HepG2 (cell line): Measurements from ENCODE around the gene PPP2R5D. TPM values are rescaled to one million over a fixed set of nuclear protein-coding genes. Genes with fewer than 3 reads are reported as not detected.
A peak's percentile ranks its signal among the peaks of the same experiment; 100 is the strongest.

Experiments used
- AGO1 ChIP-seq: fragments of 200-400 bp; formaldehyde crosslinking; IDR thresholded peaks from 2 replicates; pipeline ENCODE4 v1.6.1; 2017; ENCODE audit warnings: mild to moderate bottlenecking, low read depth, low read length, moderate library complexity; ENCODE audit not compliant: poor library complexity, severe bottlenecking
- CC2D1A ChIP-seq: sonication (generic); formaldehyde crosslinking; IDR thresholded peaks from 2 replicates; pipeline ENCODE4 v1.8.1; 2023; ENCODE audit warnings: mild to moderate bottlenecking, missing genetic modification reagents
- MAFK ChIP-seq, 2 experiments: IDR thresholded peaks in 1 of 2; conservative IDR thresholded peaks in 1 of 2; 2 replicates each; pipeline ENCODE4 v1.6.1; 2011; ENCODE audit warnings: improper control_type of control experiment in 2 of 2, low read length in 2 of 2
- MIER2 ChIP-seq: IDR thresholded peaks from 2 replicates; pipeline ENCODE4 v1.6.1; 2016; ENCODE audit warnings: missing biosample characterization, missing genetic modification reagents
- MIXL1 ChIP-seq: IDR thresholded peaks from 2 replicates; pipeline ENCODE4 v1.6.1; 2016
- NCOA1 ChIP-seq: sonication (generic); formaldehyde crosslinking; IDR thresholded peaks from 2 replicates; pipeline ENCODE4 v1.9.0; 2021; ENCODE audit warnings: missing genetic modification reagents
- SP140L ChIP-seq: sonication (generic); formaldehyde crosslinking; IDR thresholded peaks from 2 replicates; pipeline ENCODE4 v1.4.0; 2020; ENCODE audit warnings: missing genetic modification reagents, borderline replicate concordance
- polyA plus RNA-seq, 8 experiments: library from polyadenylated mRNA; depleted of rRNA in 3 of 8; stranded (reverse) in 7 of 8; unstranded in 1 of 8; fragments of >200 nt; fragmentation: Illumina TruSeq in 4 of 8; extraction: Trizol in 4 of 8; gene quantifications; 2 replicates each; pipeline versions ENCODE4 v1.2.1 to v1.2.3, GENCODE V29; 2011 to 2016; ENCODE audit warnings: low read depth in 4 of 8, missing spikeins in 1 of 8, mixed read lengths in 1 of 8; ENCODE audit not compliant: insufficient read depth in 1 of 8
- total RNA-seq, 5 experiments: library from RNA; depleted of rRNA; stranded (reverse); fragments of >200 nt; fragmentation: Illumina TruSeq; extraction: Trizol; gene quantifications; 2 replicates each; pipeline ENCODE4 v1.2.3, GENCODE V29; 2016; ENCODE audit warnings: low read depth in 1 of 5
- TF ChIP-seq, protein P1 (sequence below): sonication (generic); formaldehyde crosslinking; IDR thresholded peaks from 2 replicates; pipeline ENCODE4 v1.4.0; 2020; ENCODE audit warnings: missing genetic modification reagents, borderline replicate concordance
- TF ChIP-seq, protein P2 (sequence below): sonication (generic); formaldehyde crosslinking; IDR thresholded peaks from 2 replicates; pipeline ENCODE4 v1.4.0; 2020; ENCODE audit warnings: missing genetic modification reagents, borderline replicate concordance
- TF ChIP-seq, protein P3 (sequence below): sonication (generic); formaldehyde crosslinking; IDR thresholded peaks from 2 replicates; pipeline ENCODE4 v1.4.0; 2020; ENCODE audit warnings: mild to moderate bottlenecking, missing genetic modification reagents, borderline replicate concordance
- TF ChIP-seq, protein P4 (sequence below): sonication (generic); formaldehyde crosslinking; IDR thresholded peaks from 2 replicates; pipeline ENCODE4 v1.4.0; 2020; ENCODE audit warnings: missing genetic modification reagents

PPP2R5D gene
- total and polyA plus RNA-seq, 2 of the 13 experiments (the other 11 are each of a cell fraction or from before 2014, with no cell fraction given) = 53.7 to 60.4 TPM

DNA sequence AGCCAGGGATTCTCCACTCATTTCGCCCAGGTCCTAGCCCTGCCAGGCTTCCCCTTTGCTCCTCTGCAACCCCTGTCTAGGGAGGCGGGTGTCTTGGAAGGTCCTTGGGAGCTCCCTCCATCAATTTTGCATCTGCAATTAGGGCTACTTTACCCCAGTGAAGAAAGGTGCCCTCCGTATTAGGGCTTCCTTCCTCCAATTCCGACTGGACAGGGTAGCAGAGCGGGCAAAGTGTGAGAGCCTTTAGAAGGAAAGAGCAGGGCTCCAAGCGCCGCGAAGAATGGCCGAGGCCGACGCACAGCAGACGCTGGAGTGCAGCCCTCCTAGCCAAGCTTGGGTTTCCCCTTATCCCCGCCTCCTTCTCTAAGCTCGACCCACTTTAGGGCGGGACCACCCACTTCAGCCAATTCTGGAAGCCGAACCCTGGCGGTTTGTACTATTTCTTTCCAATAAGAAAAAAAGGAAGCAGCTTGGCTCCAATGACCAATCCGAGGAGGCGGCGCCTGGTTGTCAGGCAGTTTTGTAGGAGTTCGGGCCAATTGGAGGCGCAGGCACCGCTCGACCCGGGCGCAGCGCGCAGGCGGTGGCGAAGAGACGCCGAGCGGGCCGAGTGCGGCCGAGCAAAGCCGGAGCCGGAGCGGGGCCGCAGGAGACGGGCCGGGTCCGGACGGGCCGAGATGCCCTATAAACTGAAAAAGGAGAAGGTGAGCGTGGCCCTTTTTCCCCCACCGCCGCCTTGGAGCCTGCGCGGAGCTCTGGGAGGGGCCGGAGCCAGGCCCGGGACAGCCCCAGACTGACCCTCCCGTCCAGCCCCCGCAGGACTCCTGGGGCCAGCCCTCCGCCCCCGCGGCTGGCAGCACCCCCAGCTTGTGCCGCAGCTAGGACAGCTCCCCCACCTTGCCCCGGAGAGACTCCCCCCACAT lies at the start of gene PPP2R5D (continued):
- TF ChIP-seq, protein P1, sequence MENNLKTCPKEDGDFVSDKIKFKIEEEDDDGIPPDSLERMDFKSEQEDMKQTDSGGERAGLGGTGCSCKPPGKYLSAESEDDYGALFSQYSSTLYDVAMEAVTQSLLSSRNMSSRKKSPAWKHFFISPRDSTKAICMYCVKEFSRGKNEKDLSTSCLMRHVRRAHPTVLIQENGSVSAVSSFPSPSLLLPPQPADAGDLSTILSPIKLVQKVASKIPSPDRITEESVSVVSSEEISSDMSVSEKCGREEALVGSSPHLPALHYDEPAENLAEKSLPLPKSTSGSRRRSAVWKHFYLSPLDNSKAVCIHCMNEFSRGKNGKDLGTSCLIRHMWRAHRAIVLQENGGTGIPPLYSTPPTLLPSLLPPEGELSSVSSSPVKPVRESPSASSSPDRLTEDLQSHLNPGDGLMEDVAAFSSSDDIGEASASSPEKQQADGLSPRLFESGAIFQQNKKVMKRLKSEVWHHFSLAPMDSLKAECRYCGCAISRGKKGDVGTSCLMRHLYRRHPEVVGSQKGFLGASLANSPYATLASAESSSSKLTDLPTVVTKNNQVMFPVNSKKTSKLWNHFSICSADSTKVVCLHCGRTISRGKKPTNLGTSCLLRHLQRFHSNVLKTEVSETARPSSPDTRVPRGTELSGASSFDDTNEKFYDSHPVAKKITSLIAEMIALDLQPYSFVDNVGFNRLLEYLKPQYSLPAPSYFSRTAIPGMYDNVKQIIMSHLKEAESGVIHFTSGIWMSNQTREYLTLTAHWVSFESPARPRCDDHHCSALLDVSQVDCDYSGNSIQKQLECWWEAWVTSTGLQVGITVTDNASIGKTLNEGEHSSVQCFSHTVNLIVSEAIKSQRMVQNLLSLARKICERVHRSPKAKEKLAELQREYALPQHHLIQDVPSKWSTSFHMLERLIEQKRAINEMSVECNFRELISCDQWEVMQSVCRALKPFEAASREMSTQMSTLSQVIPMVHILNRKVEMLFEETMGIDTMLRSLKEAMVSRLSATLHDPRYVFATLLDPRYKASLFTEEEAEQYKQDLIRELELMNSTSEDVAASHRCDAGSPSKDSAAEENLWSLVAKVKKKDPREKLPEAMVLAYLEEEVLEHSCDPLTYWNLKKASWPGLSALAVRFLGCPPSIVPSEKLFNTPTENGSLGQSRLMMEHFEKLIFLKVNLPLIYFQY = peak; percentile 90; the same call in 1 of the 2 replicates
- TF ChIP-seq NCOA1 (CRISPR knock-in tag) (no peak; the same call in 1 of the 2 replicates), MAFK (conservative IDR thresholded peaks at IDR 0.05 in 1 of 2, IDR thresholded peaks at IDR 0.05 in 1 of 2; ENCODE audit: low read length in 2 of 2) (no peak), CC2D1A (0 out of 2 replicates have a peak, but pooled peaks have one; percentile 23), AGO1 (no peak), SP140L (CRISPR knock-in tag) (no peak), MIXL1 (0 out of 2 replicates have a peak, but pooled peaks have one; percentile 25), MIER2 (CRISPR knock-in tag) (0 out of 2 replicates have a peak, but pooled peaks have one; percentile 59)
- TF ChIP-seq, protein P2, sequence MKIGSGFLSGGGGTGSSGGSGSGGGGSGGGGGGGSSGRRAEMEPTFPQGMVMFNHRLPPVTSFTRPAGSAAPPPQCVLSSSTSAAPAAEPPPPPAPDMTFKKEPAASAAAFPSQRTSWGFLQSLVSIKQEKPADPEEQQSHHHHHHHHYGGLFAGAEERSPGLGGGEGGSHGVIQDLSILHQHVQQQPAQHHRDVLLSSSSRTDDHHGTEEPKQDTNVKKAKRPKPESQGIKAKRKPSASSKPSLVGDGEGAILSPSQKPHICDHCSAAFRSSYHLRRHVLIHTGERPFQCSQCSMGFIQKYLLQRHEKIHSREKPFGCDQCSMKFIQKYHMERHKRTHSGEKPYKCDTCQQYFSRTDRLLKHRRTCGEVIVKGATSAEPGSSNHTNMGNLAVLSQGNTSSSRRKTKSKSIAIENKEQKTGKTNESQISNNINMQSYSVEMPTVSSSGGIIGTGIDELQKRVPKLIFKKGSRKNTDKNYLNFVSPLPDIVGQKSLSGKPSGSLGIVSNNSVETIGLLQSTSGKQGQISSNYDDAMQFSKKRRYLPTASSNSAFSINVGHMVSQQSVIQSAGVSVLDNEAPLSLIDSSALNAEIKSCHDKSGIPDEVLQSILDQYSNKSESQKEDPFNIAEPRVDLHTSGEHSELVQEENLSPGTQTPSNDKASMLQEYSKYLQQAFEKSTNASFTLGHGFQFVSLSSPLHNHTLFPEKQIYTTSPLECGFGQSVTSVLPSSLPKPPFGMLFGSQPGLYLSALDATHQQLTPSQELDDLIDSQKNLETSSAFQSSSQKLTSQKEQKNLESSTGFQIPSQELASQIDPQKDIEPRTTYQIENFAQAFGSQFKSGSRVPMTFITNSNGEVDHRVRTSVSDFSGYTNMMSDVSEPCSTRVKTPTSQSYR = no peak
- TF ChIP-seq, protein P3, sequence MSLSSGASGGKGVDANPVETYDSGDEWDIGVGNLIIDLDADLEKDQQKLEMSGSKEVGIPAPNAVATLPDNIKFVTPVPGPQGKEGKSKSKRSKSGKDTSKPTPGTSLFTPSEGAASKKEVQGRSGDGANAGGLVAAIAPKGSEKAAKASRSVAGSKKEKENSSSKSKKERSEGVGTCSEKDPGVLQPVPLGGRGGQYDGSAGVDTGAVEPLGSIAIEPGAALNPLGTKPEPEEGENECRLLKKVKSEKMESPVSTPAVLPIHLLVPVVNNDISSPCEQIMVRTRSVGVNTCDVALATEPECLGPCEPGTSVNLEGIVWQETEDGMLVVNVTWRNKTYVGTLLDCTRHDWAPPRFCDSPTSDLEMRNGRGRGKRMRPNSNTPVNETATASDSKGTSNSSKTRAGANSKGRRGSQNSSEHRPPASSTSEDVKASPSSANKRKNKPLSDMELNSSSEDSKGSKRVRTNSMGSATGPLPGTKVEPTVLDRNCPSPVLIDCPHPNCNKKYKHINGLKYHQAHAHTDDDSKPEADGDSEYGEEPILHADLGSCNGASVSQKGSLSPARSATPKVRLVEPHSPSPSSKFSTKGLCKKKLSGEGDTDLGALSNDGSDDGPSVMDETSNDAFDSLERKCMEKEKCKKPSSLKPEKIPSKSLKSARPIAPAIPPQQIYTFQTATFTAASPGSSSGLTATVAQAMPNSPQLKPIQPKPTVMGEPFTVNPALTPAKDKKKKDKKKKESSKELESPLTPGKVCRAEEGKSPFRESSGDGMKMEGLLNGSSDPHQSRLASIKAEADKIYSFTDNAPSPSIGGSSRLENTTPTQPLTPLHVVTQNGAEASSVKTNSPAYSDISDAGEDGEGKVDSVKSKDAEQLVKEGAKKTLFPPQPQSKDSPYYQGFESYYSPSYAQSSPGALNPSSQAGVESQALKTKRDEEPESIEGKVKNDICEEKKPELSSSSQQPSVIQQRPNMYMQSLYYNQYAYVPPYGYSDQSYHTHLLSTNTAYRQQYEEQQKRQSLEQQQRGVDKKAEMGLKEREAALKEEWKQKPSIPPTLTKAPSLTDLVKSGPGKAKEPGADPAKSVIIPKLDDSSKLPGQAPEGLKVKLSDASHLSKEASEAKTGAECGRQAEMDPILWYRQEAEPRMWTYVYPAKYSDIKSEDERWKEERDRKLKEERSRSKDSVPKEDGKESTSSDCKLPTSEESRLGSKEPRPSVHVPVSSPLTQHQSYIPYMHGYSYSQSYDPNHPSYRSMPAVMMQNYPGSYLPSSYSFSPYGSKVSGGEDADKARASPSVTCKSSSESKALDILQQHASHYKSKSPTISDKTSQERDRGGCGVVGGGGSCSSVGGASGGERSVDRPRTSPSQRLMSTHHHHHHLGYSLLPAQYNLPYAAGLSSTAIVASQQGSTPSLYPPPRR (CRISPR knock-in tag) = no peak
- TF ChIP-seq, protein P4, sequence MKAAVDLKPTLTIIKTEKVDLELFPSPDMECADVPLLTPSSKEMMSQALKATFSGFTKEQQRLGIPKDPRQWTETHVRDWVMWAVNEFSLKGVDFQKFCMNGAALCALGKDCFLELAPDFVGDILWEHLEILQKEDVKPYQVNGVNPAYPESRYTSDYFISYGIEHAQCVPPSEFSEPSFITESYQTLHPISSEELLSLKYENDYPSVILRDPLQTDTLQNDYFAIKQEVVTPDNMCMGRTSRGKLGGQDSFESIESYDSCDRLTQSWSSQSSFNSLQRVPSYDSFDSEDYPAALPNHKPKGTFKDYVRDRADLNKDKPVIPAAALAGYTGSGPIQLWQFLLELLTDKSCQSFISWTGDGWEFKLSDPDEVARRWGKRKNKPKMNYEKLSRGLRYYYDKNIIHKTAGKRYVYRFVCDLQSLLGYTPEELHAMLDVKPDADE (CRISPR knock-in tag) = no peak
